Endothelial cell of umbilical vein (primary cell): ENCODE data around the gene FOXL3.
"Not testable (repeated sequence)": the region's sequence is repeated elsewhere in the genome, so short reads cannot be mapped to it uniquely, and the experiment has no call there.

Source experiments
- EZH2 ChIP-seq: IDR thresholded peaks from 2 replicates; pipeline ENCODE4 v1.6.1; 2012; ENCODE audit warnings: borderline replicate concordance, low read depth, mild to moderate bottlenecking, moderate library complexity, low read length, inconsistent platforms; ENCODE audit not compliant: severe bottlenecking
- TF ChIP-seq, protein P1 (sequence below), 2 donors: IDR thresholded peaks; 1 replicate in 1 of 2; 2 replicates in 1 of 2; pipeline ENCODE4 v1.5.1; 2011; ENCODE audit warnings: low read length in 2 of 2, mild to moderate bottlenecking in 2 of 2, moderate library complexity in 2 of 2, control low read depth in 1 of 2, inconsistent platforms in 1 of 2, low read depth in 1 of 2; ENCODE audit not compliant: insufficient read depth in 1 of 2; ENCODE audit errors: extremely low read depth in 1 of 2

- TF ChIP-seq, protein P1, sequence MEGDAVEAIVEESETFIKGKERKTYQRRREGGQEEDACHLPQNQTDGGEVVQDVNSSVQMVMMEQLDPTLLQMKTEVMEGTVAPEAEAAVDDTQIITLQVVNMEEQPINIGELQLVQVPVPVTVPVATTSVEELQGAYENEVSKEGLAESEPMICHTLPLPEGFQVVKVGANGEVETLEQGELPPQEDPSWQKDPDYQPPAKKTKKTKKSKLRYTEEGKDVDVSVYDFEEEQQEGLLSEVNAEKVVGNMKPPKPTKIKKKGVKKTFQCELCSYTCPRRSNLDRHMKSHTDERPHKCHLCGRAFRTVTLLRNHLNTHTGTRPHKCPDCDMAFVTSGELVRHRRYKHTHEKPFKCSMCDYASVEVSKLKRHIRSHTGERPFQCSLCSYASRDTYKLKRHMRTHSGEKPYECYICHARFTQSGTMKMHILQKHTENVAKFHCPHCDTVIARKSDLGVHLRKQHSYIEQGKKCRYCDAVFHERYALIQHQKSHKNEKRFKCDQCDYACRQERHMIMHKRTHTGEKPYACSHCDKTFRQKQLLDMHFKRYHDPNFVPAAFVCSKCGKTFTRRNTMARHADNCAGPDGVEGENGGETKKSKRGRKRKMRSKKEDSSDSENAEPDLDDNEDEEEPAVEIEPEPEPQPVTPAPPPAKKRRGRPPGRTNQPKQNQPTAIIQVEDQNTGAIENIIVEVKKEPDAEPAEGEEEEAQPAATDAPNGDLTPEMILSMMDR (IDR thresholded peaks at IDR 0.05; ENCODE audit: extremely low read depth in 1 of 2, insufficient read depth in 1 of 2, low read depth in 1 of 2, low read length in 2 of 2): not testable (repeated sequence)
- not testable (repeated sequence) for TF ChIP-seq EZH2
These were observed 46.2 kb downstream of the FOXL3 start for GRCh38 chr7:336149-336533.
